HEK293 (cell line): ENCODE data around the gene ZBED4.
A peak's percentile ranks its signal among the peaks of the same experiment; 100 is the strongest.

ENCODE experiments used
- CTCF ChIA-PET: fragments of 350-600 bp; formaldehyde crosslinking; extraction: SDS; loops from one replicate; lab custom pipeline; 2021; ENCODE audit warnings: antibody characterized with exemption; lab: Yijun Ruan, JAX
- POLR2A ChIA-PET: fragments of 300-600 bp; formaldehyde crosslinking; extraction: SDS; loops from one replicate; lab custom pipeline; 2020; ENCODE audit warnings: antibody characterized with exemption, inconsistent platforms; lab: Yijun Ruan, JAX
- H3K27ac ChIP-seq: fragments of 200-500 bp; sonication (Bioruptor generic); 2 replicates; pipeline ENCODE4 v1.5.1; 2014; ENCODE audit warnings: low read depth, low read length, control low read depth, inconsistent platforms; ENCODE audit errors: extremely low read depth
- H3K36me3 ChIP-seq, 2 experiments: fragments of 200-500 bp in 1 of 2; sonication (Bioruptor generic) in 1 of 2; 1 replicate in 1 of 2; 2 replicates in 1 of 2; pipeline ENCODE4 v1.5.1; 2014 to 2017; ENCODE audit warnings: inconsistent platforms in 2 of 2, low read length in 2 of 2; ENCODE audit not compliant: control insufficient read depth in 2 of 2, insufficient read depth in 1 of 2
- H3K4me1 ChIP-seq: fragments of 200-500 bp; sonication (Bioruptor generic); 2 replicates; pipeline ENCODE4 v1.5.1; 2014; ENCODE audit warnings: mild to moderate bottlenecking, low read length, inconsistent platforms; ENCODE audit not compliant: control insufficient read depth, insufficient read depth
- H3K4me3 ChIP-seq: 2 replicates; pipeline ENCODE4 v1.5.1; 2011; ENCODE audit warnings: low read depth, mild to moderate bottlenecking, control low read depth, low read length, moderate library complexity
- H3K9me3 ChIP-seq: fragments of 200-500 bp; sonication (Bioruptor generic); 2 replicates; pipeline ENCODE4 v1.5.1; 2014; ENCODE audit warnings: low read depth, low read length, inconsistent platforms; ENCODE audit not compliant: control insufficient read depth, insufficient read depth
- AEBP2 ChIP-seq: fragments of 450-650 bp; formaldehyde crosslinking; IDR thresholded peaks from 2 replicates; pipeline ENCODE4 v1.5.1; 2016; ENCODE audit warnings: missing biosample characterization, missing genetic modification characterization, borderline replicate concordance
- OSR2 ChIP-seq: fragments of 450-650 bp; formaldehyde crosslinking; IDR thresholded peaks from 2 replicates; pipeline ENCODE4 v1.5.1; 2016; ENCODE audit warnings: missing biosample characterization, missing genetic modification characterization
- ZNF132 ChIP-seq: fragments of 450-650 bp; formaldehyde crosslinking; IDR thresholded peaks from 2 replicates; pipeline ENCODE4 v1.5.1; 2017; ENCODE audit warnings: missing biosample characterization, missing genetic modification characterization, borderline replicate concordance
- ZNF239 ChIP-seq: fragments of 450-650 bp; formaldehyde crosslinking; IDR thresholded peaks from 2 replicates; pipeline ENCODE4 v1.5.1; 2016; ENCODE audit warnings: missing biosample characterization, missing genetic modification characterization
- ZNF544 ChIP-seq: fragments of 450-650 bp; formaldehyde crosslinking; IDR thresholded peaks from 2 replicates; pipeline ENCODE4 v1.5.0; 2017; ENCODE audit warnings: missing biosample characterization, missing genetic modification characterization
- ZNF555 ChIP-seq: fragments of 450-650 bp; formaldehyde crosslinking; conservative IDR thresholded peaks from 2 replicates; pipeline ENCODE4 v1.5.1; 2017; ENCODE audit warnings: missing biosample characterization, mild to moderate bottlenecking, missing genetic modification characterization, inconsistent platforms
- ZNF600 ChIP-seq: fragments of 450-650 bp; formaldehyde crosslinking; IDR thresholded peaks from 2 replicates; pipeline ENCODE4 v1.5.1; 2016; ENCODE audit warnings: missing biosample characterization, missing genetic modification characterization
- ZNF621 ChIP-seq: fragments of 450-650 bp; formaldehyde crosslinking; IDR thresholded peaks from 2 replicates; pipeline ENCODE4 v1.5.1; 2017; ENCODE audit warnings: missing biosample characterization, missing genetic modification characterization
- ZNF645 ChIP-seq: fragments of 450-650 bp; formaldehyde crosslinking; IDR thresholded peaks from 2 replicates; pipeline ENCODE4; 2016; ENCODE audit warnings: missing biosample characterization, missing genetic modification characterization
- ZNF660 ChIP-seq: fragments of 450-650 bp; IDR thresholded peaks from 2 replicates; pipeline ENCODE4 v1.5.1; 2018; ENCODE audit warnings: missing biosample characterization, mild to moderate bottlenecking, missing genetic modification characterization
- ZNF692 ChIP-seq: fragments of 450-650 bp; formaldehyde crosslinking; IDR thresholded peaks from 2 replicates; pipeline ENCODE4 v1.5.1; 2016; ENCODE audit warnings: missing biosample characterization, missing genetic modification characterization
- ZNF707 ChIP-seq: fragments of 450-650 bp; formaldehyde crosslinking; IDR thresholded peaks from 2 replicates; pipeline ENCODE4 v1.5.1; 2016; ENCODE audit warnings: missing biosample characterization, missing genetic modification characterization
- ZNF776 ChIP-seq: fragments of 450-650 bp; formaldehyde crosslinking; IDR thresholded peaks from 2 replicates; pipeline ENCODE4 v1.5.0; 2017; ENCODE audit warnings: missing biosample characterization, missing genetic modification characterization, borderline replicate concordance
- ZSCAN5A ChIP-seq: fragments of 450-650 bp; formaldehyde crosslinking; IDR thresholded peaks from 2 replicates; pipeline ENCODE4 v1.5.1; 2016; ENCODE audit warnings: missing biosample characterization, missing genetic modification characterization
- TF ChIP-seq, protein P1 (sequence below): fragments of 450-650 bp; formaldehyde crosslinking; IDR thresholded peaks from 2 replicates; pipeline ENCODE4 v1.5.1; 2016; ENCODE audit warnings: missing biosample characterization, missing genetic modification characterization

The ZBED4 gene

DNA sequence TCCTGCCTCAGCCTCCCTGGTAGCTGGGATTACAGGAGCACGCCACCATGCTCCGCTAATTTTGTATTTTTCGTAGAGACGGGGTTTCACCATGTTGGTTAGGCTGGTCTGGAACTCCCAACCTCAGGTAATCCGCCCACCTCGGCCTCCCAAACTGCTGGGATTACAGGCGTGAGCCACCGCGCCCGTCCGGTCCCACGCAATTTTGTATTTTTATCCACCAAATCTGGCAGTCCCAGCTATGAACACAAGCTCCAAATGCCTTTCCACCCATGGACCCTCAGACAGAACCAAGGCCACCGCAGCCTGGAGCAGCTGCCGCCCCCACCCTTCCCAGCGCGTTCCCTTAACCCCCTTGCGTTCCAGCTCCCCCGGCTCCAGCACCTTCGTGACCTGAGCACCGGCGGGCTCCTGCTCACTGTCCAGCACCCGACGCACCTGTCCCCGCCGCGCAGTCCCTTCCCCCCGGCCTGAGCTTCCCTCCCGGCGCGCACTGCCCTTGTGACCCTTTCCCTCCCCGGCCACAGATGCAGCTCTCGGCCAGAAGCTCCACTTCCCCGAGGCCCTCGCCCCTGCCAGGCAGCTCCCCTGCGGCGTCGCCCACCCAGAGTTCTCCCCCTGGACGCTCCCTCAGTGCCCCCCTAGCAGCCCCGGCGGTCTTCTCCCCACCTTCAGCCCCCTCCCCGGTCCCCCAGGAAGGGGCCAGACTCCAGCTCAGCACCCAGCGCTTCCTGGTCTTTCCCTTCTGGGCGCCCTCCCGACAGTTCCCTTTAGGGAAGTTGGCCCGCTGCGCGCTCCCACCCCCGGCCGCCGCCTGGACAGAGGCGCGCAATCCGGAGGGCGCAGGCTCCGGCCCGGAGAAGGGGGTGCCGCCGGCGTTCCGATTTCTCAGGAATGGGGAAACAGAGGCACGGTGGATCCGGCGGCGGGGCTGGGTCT lies 5.6 kb upstream of the ZBED4 start:
- Histone ChIP-seq H3K4me1 (no peaks in the 10 kb centered on the region), H3K27ac (no peak overlapping the region), H3K4me3 (peak overlapping the region; percentile 5), H3K9me3 (no peaks in the 10 kb centered on the region), H3K36me3 (no peaks in the 10 kb centered on the region)
- ChIA-PET CTCF (interaction anchor here (0.6 to 0.9 kb wide), 2 partner anchors 11 to 539 kb away, joined by 3 read pairs; no protein-coding TSS in a partner anchor), POLR2A (interaction anchor here (1.0 kb wide), 1 partner anchor 9 kb away, joined by 3 read pairs; no protein-coding TSS in a partner anchor)
- TF ChIP-seq ZNF645 (tag by site-specific recombination) (no peak), ZNF660 (no peak), ZNF555 (tag by site-specific recombination) (no peak), ZNF621 (tag by site-specific recombination) (no peak), ZNF600 (no peak), ZNF707 (tag by site-specific recombination) (no peak), ZSCAN5A (tag by site-specific recombination) (no peak), AEBP2 (tag by site-specific recombination) (no peak), OSR2 (tag by site-specific recombination) (no peak), ZNF132 (tag by site-specific recombination) (no peak), ZNF776 (tag by site-specific recombination) (no peak), ZNF239 (no peak), ZNF692 (no peak), ZNF544 (tag by site-specific recombination) (no peak)
- TF ChIP-seq, protein P1, sequence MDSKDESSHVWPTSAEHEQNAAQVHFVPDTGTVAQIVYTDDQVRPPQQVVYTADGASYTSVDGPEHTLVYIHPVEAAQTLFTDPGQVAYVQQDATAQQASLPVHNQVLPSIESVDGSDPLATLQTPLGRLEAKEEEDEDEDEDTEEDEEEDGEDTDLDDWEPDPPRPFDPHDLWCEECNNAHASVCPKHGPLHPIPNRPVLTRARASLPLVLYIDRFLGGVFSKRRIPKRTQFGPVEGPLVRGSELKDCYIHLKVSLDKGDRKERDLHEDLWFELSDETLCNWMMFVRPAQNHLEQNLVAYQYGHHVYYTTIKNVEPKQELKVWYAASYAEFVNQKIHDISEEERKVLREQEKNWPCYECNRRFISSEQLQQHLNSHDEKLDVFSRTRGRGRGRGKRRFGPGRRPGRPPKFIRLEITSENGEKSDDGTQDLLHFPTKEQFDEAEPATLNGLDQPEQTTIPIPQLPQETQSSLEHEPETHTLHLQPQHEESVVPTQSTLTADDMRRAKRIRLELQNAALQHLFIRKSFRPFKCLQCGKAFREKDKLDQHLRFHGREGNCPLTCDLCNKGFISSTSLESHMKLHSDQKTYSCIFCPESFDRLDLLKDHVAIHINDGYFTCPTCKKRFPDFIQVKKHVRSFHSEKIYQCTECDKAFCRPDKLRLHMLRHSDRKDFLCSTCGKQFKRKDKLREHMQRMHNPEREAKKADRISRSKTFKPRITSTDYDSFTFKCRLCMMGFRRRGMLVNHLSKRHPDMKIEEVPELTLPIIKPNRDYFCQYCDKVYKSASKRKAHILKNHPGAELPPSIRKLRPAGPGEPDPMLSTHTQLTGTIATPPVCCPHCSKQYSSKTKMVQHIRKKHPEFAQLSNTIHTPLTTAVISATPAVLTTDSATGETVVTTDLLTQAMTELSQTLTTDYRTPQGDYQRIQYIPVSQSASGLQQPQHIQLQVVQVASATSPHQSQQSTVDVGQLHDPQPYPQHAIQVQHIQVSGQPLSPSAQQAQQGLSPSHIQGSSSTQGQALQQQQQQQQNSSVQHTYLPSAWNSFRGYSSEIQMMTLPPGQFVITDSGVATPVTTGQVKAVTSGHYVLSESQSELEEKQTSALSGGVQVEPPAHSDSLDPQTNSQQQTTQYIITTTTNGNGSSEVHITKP (tag by site-specific recombination), result no peak
